Fibroblast of skin of left quadriceps (primary cell): ENCODE data around the gene ZNF524.
"Not testable (repeated sequence)": the region's sequence is repeated elsewhere in the genome, so short reads cannot be mapped to it uniquely, and the experiment has no call there.

Experiments
- DNase-seq, 2 experiments: peaks; one replicate each; pipeline ENCODE4 v3.0.0-alpha.2; 2013; ENCODE audit warnings: low read depth in 2 of 2

ZNF524 gene

DNA sequence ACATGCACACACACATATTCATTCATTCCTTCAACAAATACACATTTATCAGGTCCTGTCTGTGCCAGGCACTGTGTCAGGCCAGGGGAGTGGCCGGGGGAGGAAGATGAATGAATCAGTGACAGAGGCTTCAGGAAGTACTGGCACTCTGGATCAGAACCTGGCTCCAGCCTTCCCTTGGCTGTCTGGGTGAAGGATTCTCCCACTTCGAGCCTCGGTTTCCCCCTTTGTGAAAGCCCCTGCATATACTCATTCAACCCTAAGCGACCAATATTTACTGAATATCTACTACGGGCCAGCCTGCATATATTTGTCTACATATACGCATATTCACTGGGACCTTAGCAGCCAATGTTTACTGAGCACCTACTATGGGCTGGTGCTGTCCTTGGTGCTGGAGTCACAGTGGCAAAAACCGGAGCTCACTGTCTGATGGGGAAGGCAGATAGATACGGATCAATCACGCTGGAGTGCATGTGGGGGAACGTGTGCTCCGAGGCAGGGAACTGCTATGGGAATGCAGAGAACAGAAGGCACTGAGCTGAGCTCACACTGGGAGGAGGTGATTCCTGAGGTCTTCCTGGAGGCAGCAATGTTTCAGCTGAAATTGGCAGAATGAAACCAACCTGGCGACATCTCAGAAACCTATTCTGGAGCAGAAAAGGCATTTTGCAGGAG lies 18.8 kb upstream of the ZNF524 start:
- no peak for DNase-seq

DNA sequence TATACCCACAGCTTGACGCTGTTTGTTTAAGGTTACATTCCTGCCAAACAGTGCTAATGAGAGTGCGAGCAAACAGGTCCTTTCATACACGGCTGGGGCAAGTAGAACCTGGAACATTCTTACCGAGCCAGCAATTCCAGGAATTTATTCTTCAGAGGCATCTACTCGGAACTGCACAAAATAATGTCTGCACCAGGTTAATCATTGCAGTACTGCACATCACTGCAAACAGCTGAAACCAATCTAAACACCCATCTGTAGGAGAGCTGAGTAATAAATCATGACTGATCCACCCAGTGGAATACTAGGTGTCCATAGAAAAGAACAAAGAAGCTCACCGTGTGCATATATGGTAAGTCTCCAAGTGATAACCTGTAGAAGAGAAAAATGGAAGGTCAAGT lies 18.3 kb upstream of the ZNF524 start:
- no peak for DNase-seq

DNA sequence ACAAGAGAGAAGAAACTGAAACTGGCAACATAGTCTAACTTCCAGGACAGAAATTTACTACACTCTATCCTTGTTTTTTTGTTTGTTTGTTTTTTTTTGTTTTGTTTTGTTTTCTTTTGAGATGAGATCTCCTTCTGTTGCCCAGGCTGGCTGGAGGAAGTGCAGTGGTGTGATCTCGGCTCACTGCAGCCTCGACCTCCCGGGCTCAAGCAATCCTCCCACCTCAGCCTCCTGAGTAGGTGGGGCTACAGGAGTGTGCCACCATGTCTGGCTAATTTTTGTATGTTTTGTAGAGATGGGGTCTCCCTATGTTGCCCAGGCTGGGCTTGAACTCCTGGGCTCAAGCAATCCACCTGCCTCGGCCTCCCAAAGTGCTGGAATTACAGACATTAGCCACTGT lies 17.8 kb upstream of the ZNF524 start:
- DNase-seq = not testable (repeated sequence)

DNA sequence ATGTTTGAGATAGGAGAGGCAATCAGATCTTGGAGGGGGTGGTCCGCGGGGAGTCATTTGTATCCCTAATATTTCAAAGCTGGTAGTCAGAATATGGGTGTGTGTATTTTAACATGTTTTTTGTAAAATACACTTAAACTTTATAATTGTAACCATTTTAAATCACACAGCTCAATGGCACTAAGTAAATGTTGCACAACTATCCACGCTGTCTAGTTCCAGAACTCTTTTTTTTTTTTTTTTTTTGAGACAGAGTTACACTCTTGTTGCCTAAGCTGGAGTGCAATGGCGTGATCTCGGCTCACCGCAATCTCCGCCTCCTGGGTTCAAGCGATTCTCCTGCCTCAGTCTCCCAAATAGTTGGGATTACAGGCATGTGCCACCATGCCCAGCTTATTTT lies 16.2 kb upstream of the ZNF524 start:
- not testable (repeated sequence) for DNase-seq

DNA sequence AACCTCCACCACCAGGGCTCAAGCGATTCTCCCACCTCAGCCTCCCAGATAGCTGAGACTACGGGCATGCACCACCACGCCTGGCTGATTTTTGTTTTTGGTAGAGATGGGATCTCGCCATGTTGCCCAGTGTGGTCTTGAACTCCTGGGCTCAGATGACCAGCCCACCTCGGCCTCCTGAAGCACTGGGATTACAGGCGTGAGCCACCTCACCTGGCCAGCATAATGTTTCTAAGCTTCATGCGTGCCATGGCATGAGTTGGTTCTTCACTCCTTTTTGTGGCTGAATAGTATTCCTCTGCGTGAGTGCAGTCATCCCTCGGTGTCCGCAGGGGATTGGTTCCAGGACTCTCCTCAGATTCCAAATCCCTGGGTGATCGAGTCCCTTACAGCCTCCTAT lies 15.2 kb upstream of the ZNF524 start:
- DNase-seq = no peak

DNA sequence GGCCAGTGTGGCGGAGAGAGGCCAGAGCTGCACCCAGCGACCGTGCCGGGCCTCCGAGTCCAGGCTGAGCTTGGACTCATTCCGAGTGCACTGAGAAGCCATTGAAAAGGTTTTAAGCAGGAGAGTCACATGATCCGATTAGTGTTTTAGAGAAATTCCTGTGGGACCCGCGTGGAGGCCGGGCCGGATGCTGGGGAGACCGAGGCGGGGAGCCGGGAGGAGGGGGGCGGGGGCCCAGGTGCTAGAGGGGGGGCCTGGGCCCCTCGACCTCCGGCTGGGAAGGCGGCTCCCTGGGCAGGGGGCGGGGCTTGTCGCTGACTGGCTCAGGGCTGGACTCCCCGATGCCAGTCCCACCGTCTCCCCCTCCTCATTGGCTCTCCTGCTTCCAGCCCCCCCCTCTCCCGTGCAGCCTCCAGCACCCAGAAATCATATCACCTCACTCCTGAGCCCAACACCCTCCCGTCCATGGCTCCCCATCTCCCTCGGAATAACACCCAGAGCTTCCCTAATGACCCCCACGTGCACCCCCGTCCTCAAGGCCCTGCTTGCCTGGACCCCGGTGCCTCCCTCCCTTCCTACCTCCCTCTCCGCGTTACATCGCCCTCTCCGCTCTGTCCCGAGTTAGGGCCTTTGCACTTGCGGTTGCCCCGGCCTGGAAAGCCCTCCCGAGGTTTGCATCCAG lies 14.3 kb upstream of the ZNF524 start:
- DNase-seq = peak; percentile 72 to 74

DNA sequence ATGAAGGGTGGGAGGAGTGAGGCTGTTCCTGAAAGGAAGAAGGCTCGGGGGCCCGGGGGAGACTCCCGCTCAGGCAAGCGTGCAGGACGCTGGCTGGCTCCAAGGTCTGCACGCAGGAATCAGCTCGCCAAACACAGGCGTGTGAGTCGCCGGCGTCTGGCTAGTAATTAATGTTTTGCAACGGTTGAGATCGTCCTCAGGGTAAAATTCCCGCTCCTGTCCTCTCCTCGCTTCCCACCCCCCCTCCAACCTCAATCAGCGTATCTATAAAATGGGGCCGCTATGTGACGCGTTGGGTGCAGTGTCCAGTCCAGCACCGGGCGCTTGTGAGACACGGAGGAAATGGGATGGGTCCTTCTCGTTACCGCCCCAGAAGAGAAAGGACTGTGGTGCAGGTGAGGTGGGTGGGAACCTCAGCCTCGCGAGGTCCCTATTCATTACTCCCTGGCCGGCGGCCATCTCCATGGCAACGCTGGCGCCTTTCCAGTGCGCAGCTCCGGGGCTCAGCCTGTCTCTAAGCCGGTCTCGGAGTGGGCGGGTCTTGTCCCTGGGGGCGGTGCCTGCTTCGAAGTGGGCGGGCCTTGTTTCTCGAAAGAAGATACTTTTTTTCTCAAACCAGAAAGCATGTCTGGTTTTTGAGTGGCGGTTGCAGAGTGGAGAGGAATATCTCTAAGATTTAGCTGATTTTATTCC lies 13.0 kb upstream of the ZNF524 start:
- peak; percentile 75 to 78 for DNase-seq

DNA sequence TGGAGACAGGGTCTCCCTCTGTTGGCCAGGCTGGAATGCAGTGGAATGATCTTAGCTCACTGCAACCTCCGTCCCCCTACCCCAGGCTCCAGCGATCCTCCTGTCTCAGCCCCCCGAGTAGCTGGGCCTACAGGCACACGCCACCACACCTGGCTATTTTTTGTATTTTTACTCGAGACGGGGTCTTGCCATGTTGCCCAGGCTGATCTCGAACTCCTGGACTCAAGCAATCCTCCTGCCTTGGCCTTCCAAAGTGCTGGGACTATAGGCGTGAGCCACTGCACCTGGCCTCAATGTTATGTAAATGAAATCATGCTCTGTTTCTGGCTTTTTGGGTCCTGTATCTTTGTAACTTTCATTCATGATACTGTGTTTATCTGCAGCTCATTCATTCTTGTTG lies 11.3 kb upstream of the ZNF524 start:
- DNase-seq = no peak

DNA sequence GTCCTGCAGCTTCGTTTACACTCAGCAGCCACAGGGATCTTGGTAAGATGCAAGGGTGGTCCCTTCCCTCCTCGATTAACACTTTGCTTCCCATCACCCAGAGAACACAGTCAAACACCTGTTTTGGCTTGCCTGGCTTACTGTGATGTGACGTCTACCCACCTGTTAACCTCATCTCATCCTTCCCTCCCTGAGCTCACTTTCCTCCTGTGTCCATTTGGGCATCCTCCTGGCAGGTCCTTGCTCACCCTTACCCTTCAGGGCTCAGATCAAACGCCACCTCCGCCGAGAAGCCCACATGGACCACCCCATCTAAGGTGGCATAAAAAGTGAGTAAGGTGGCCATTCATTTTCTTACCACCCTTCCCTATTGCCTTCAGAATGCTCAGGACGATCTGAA lies 10.0 kb upstream of the ZNF524 start:
- DNase-seq = no peak

DNA sequence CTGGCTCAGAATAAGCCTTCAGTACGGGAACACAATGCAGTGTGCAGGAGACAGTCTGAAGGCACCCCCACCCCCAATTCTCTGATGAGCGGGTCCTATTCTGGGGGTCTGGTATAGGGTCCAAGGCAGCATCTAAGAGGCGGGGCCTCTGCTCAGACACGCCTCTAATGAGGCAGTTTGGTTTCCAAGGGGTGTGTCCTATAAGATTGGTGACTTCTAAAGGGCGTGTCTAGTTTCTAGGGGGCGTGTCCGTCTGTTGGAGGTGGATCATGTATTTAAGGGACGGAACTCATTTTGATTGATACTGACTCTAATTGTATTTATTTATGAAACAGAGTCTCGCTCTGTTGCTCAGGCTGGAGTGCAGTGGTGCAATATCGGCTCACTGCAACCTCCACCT lies 9.5 kb upstream of the ZNF524 start:
- DNase-seq = no peak

DNA sequence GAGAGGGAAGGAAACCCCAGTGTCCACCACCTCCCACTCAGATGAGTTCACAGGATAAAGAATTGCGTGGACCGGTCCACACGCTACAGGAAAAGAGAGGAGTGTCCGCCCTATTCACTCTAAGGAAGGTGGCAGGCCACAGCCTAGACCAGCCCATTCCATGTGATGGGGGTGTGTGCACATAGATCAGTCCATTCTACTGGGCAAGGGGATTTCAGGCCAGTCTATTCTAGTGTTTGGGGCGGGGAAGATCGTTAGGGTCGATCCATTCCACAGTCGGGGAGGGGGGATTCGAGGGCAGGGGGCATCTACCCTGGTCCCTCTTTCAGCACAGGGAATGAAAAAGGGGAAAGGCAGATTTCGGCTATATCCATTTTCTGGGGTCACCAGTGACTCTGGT lies 8.5 kb upstream of the ZNF524 start:
- DNase-seq = no peak

DNA sequence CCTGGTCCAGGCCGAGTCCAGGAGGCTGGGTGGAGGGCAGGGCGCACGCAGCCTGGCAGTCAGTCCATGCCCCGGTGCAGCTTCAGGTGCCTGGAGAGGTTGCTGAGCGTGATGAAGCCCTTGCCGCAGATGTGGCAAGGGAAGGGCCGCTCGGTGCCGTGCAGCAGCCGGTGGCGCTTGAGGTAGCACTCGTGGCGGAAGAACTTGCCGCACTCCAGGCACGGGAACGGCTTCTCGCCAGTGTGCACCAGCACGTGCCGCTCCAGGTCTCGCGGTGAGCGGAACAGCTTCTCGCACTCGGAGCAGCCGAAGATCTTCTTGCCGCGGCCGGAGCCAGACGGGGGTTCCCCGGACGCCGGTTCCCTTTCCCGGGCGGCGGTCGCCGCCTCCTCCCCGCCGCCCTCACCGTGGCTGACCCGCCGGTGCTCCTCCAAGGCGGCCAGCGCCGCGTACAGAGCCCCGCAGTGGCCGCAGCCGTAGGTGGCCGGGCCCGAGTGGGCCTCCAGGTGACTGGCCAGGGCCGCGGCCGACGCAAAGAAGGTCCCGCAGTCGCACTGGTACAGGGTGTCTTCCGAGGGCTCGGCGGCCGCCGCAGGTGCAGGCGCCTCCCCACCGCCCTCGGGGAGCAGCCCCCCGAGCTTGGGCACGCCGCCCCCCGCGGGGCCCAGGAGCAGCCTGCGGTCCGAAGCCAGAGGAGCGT lies 7.5 kb upstream of the ZNF524 start:
- no peak for DNase-seq

DNA sequence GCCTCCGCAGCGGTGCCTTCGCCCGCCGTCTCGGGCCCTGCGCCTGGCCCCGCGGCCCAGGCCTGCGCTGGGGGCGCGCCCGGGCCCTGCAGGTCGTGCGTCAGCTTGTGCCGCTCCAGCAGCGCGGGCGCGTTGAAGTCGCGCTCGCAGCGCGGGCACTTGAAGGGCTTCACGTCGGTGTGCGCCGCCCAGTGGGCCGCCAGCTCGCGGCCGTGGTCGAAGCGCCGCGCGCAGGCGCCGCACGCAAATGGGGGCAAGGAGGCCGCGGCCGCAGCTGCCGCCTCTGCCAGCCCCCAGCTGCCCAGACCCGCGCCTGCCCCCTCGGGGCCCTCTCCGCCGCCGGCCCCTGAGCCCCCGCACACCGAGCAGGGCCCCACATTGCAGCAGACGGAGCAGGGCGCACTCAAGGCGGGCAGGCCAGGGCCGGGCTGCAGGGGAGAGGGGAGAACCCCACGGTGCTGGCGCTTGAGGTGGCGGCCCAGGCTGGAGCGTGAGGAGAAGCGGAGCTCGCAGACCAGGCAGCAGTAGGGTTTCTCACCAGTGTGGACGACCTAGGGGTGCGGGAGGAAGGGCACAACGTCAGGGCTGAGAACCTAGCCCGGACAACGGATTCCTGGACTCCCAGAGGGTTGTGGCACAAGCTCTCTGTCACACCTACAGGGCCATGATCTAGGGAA lies 6.9 kb upstream of the ZNF524 start:
- no peak for DNase-seq

DNA sequence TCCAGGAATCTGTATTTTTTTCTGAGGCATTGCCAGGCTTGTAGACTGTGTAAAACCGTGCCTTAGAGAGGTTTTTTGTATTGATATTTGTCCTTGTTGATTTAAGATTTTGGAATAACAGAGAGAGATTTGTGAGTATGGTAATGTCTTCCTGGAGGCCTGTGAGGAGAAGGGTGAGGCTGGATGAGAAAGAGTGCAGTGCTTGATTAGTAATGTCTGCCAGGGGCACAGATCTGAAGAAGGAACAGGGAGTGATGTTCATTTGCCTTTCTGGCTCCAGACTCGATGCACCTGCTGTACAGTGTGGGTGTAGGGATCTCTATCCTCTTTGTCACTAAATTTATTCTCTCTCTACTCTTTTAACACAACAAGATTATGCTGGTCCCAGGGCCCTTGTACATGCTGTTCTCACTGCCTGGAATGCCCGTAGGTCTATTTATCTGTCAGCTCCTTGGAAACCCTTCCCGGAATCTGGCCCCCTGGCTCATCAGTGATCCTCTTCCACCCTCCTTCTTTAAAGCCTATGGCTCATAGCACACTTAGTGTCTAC lies 5.0 kb upstream of the ZNF524 start:
- DNase-seq = no peak

DNA sequence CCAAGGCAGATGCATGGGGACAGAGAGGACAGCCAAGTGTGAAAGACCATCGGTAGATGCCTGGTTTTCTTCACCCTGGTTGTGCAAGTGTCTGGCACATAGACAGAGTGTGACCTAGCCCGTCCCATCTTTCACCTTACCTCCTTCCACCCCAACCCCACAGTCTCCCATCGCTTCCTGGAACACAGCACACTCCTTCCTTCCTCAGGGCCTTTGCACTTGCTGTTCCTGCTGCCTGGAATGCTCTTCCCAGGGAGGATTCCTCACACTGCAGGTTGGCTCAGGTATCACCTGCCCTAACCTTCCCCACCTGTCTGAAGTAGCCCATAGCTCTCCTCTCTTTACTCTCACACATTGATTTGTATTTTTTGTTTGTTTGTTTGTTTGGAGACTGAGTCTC lies 3.8 kb upstream of the ZNF524 start:
- DNase-seq = no peak

DNA sequence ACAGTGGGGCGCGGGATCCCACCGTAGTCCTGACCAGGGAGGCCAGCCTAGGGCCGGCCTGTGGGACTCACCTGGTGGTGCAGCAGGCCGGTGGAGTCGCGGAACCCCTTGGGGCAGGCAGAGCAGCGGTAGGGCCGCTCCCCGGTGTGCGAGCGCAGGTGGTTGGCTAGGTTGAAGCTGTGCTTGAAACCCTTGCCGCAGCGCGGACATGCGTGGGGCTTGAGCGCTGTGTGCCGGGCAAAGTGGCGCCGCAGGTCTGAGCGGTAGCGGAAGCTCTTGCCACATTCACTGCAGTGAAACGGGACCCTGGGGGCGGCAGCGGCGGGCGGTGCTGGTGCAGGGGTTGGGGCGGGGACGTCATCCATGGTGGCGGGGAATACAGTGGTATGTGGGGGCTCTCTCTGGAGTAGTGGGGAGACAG lies 2.6 kb upstream of the ZNF524 start:
- DNase-seq = no peak

DNA sequence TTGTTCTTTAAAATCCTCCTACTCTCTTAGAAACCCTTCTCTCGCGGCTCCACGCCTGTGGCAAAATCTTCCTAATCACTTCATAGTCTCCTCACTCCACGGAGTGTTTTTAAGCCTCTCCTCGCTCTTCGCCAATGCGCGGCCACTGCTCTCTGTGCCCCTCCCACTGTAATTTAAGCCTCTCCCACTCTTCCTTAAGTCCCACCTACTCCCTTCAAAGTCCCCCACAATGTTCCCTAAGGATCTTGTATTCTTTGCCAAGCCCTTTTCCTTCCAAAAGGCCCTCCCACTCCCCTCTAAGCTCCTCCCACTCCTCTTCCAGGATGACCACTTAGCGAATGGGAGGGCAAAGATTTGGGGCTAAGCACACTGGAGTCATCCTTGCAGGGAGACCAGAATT lies 2.1 kb upstream of the ZNF524 start:
- DNase-seq = no peak

DNA sequence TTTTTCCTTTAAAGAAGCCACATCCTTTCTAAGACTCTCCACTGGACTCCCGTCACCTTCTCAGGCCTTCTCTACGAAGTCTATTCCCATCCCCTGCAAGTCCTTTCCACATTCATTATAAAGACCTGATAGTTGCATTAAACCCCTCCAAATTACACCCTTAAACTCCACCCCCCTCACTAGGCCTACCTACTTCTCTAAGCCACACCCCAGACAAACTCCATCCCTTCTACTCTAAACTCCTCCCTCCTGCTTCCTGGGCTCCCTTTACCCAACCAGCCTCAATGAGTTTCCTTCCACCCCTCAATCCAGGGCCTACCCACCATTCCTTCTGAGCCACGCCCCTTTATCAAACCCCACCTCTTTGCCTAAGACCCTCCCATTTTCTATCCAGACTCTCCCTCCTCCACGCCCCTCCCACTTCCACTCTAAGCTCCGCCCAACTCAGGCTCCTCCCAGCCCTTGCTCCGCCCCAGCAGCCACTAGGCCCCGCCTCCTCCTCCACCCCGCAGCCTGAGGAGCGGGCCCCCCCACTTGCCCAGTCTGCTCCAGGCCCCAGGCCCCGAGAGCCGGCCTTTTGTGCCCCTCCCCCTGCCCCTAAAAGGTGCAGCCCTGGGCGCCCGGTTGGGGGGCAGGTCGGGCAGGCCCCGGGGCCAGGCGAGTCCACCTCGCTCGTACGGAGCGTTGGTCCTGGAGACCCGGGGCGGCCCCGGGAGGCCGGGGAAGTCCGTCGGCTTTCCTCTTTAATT lies 1.2 kb upstream of the ZNF524 start:
- DNase-seq = peak; percentile 92 to 93

DNA sequence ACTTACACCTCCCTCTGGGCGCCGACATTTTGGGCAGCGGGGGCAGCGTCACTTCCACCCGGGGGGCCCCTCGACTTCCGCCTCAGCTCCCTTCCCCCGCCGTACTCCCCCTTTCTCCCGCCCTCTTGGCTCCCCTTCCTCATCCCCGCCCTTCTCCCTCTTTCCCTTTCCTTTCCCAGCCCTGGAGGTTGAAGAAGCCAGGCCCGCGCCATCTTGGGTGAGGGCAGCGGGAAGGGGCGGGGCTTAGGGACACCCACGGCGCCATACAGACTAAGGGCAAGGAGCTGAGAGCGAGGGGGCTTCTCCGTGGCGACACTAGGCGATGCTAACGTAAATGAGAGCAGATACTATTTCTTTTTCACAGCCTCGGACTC lies 633 bp upstream of the ZNF524 start, which contains the start of gene FIZ1:
Gene FIZ1 (minus strand): TSS at position 50 of the 374 bp plus-strand sequence. CDS start 1,652 bp downstream, outside the sequence.
- DNase-seq = peak; percentile 99

DNA sequence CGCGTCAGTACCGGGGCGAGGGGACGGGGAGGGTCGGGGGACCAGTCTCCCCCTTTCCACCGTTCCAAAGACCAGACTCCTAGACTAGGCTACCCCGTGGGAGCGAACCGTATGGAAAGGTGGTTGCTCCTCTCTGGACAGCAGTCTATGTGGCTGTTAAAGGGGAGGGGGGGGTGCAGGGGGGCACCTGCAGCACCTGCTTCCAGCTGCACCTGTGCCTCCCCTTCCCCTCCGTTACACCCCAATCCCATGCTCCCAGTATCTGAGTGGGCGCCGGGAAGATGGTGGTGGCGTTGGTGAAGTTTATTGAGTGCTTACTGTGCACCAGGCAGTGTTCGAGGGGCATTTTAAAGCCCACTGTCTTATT lies 557 bp downstream of the ZNF524 start:
- DNase-seq = no peak

DNA sequence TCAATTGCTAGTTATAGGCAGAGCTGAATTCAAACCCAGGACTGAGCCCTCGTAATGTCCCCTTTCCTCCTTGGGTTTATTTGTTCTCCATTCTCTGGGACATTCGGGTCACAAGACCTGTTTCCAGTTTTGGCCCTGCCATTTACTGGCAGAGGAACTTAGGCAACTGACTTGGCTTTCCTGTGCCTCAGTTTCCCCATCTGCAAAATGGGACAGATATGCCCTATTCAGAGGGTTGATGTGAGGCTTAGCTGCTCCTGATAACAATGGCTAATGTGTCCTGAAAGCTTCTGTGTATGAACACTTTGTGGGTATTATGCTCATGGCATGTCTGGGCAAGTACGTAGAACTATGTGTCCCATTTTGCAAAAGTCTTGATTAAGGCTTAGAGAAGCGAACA lies 996 bp downstream of the ZNF524 start:
- no peak for DNase-seq
